ENCODE results near the gene PTGIS.

Gene PTGIS

DNA sequence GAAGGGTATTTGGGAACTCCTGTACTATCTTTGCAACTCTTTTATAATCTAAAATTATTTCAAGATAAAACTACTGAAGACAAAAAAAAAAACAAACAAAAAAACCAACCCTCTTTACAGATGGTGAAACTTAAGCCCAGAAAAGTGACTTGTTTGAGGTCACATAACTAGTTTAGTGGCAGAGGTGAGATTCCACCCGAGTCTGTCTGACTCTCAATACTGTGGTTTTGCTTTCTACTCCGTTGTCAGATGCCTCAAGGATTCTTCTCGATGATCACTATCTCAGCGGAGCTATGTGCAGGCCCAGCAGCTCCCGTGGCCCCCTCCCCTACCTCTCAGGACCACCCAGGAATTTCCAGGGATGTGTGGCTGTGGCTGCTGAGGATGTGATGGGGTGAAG is 49.4 kb downstream of the PTGIS start:
- TF ChIP-seq, protein P1, sequence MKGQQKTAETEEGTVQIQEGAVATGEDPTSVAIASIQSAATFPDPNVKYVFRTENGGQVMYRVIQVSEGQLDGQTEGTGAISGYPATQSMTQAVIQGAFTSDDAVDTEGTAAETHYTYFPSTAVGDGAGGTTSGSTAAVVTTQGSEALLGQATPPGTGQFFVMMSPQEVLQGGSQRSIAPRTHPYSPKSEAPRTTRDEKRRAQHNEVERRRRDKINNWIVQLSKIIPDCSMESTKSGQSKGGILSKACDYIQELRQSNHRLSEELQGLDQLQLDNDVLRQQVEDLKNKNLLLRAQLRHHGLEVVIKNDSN (IDR thresholded peaks at IDR 0.05): no peak
- TF ChIP-seq TEAD4 (IDR thresholded peaks at IDR 0.05) (no peak), RAD21 (IDR thresholded peaks at IDR 0.05; ENCODE audit: low read depth) (no peak), REST (IDR thresholded peaks at IDR 0.05; ENCODE audit: low read depth) (no peak), CEBPB (IDR thresholded peaks at IDR 0.05) (no peak), CREB1 (IDR thresholded peaks at IDR 0.05; ENCODE audit: low read depth) (no peak), TAF1 (IDR thresholded peaks at IDR 0.05; ENCODE audit: low read depth) (no peak), EP300 (IDR thresholded peaks at IDR 0.05; ENCODE audit: borderline replicate concordance) (no peak), EGR1 (IDR thresholded peaks at IDR 0.05) (no peak), YY1 (IDR thresholded peaks at IDR 0.05; ENCODE audit: low read depth) (no peak), FOXM1 (IDR thresholded peaks at IDR 0.05; ENCODE audit: borderline replicate concordance, low read depth) (no peak), NFIC (IDR thresholded peaks at IDR 0.05) (no peak), TCF12 (IDR thresholded peaks at IDR 0.05; ENCODE audit: low read depth) (no peak), ZBTB7A (IDR thresholded peaks at IDR 0.05; ENCODE audit: low read depth) (no peak), MAX (IDR thresholded peaks at IDR 0.05) (no peak)

DNA sequence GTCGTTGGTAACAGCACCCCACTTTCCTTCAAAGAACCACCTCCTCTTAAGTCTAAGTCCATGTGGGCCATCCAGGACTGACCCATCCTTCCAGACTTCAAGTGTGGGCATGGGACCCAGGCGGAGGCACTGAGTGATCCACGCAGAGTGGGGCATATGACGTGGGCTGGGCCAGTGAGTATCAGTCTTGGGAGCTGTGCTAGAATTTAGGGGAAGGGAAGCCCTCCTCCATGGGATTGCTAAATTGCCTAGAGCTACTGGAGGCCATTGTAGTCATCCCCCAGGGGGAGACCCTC is 50.2 kb downstream of the PTGIS start:
- no peak for TF ChIP-seq YY1 (IDR thresholded peaks at IDR 0.05; ENCODE audit: low read depth)
- no peak for TF ChIP-seq TCF12 (IDR thresholded peaks at IDR 0.05; ENCODE audit: low read depth)
- no peak for TF ChIP-seq CREB1 (IDR thresholded peaks at IDR 0.05; ENCODE audit: low read depth)
- no peak for TF ChIP-seq TEAD4 (IDR thresholded peaks at IDR 0.05)
- TF ChIP-seq MAX (IDR thresholded peaks at IDR 0.05): no peak
- no peak for TF ChIP-seq NFIC (IDR thresholded peaks at IDR 0.05)
- TF ChIP-seq ZBTB7A (IDR thresholded peaks at IDR 0.05; ENCODE audit: low read depth): no peak
- no peak for TF ChIP-seq CEBPB (IDR thresholded peaks at IDR 0.05)
- TF ChIP-seq EP300 (IDR thresholded peaks at IDR 0.05; ENCODE audit: borderline replicate concordance): no peak
- no peak for TF ChIP-seq RAD21 (IDR thresholded peaks at IDR 0.05; ENCODE audit: low read depth)
- TF ChIP-seq FOXM1 (IDR thresholded peaks at IDR 0.05; ENCODE audit: borderline replicate concordance, low read depth): no peak

- no peak for TF ChIP-seq FOXM1 (IDR thresholded peaks at IDR 0.05; ENCODE audit: borderline replicate concordance, low read depth)
- TF ChIP-seq NFIC (IDR thresholded peaks at IDR 0.05): no peak
- TF ChIP-seq TEAD4 (IDR thresholded peaks at IDR 0.05): no peak
- TF ChIP-seq REST (IDR thresholded peaks at IDR 0.05; ENCODE audit: low read depth): no peak
- no peak for TF ChIP-seq CEBPB (IDR thresholded peaks at IDR 0.05)
- TF ChIP-seq ZBTB7A (IDR thresholded peaks at IDR 0.05; ENCODE audit: low read depth): no peak
- no peak for TF ChIP-seq EGR1 (IDR thresholded peaks at IDR 0.05)
- TF ChIP-seq EP300 (IDR thresholded peaks at IDR 0.05; ENCODE audit: borderline replicate concordance): no peak
- no peak for TF ChIP-seq TCF12 (IDR thresholded peaks at IDR 0.05; ENCODE audit: low read depth)
- TF ChIP-seq, protein P1 (IDR thresholded peaks at IDR 0.05): no peak
- TF ChIP-seq YY1 (IDR thresholded peaks at IDR 0.05; ENCODE audit: low read depth): no peak
- no peak for TF ChIP-seq RAD21 (IDR thresholded peaks at IDR 0.05; ENCODE audit: low read depth)
- no peak for TF ChIP-seq MAX (IDR thresholded peaks at IDR 0.05)
- no peak for TF ChIP-seq TAF1 (IDR thresholded peaks at IDR 0.05; ENCODE audit: low read depth)
- TF ChIP-seq CREB1 (IDR thresholded peaks at IDR 0.05; ENCODE audit: low read depth): no peak
Measured at GRCh38 chr20:49516916-49517804, 50.8 kb downstream of the PTGIS start.

DNA sequence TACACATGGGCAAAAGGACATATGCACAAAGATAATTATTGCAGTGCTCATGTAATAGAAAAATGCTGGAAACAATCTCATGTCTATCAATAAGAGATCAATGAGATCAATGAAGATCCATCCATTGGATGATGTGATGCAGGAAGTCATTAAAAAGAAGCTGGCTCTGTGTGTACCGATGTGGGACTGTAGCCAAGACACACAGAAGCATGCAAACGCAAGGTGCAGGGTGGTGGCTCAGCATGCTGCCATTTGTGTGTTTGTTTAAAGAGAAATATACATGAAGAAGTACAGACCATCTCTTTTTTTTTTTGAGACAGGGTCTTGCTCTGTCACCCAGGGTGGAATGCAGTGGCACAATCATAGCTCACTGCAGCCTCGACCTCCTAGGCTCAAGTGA is 52.4 kb downstream of the PTGIS start:
- no peak for TF ChIP-seq CEBPB (IDR thresholded peaks at IDR 0.05)
- TF ChIP-seq MAX (IDR thresholded peaks at IDR 0.05): no peak
- no peak for TF ChIP-seq TCF12 (IDR thresholded peaks at IDR 0.05; ENCODE audit: low read depth)
- TF ChIP-seq YY1 (IDR thresholded peaks at IDR 0.05; ENCODE audit: low read depth): no peak
- no peak for TF ChIP-seq TEAD4 (IDR thresholded peaks at IDR 0.05)
- no peak for TF ChIP-seq EGR1 (IDR thresholded peaks at IDR 0.05)
- TF ChIP-seq, protein P1 (IDR thresholded peaks at IDR 0.05): no peak
- TF ChIP-seq NFIC (IDR thresholded peaks at IDR 0.05): no peak
- TF ChIP-seq FOXM1 (IDR thresholded peaks at IDR 0.05; ENCODE audit: borderline replicate concordance, low read depth): no peak
- TF ChIP-seq EP300 (IDR thresholded peaks at IDR 0.05; ENCODE audit: borderline replicate concordance): no peak

Measured in Ishikawa (cell line).